SK-N-SH treated with all-trans-retinoic acid at 6 μM for 48 hours (cell line): ENCODE measurements around the gene CEACAM5.

ENCODE experiments used
- ESRRG ChIP-seq: fragments of 250-450 bp; sonication (Bioruptor Pico); IDR thresholded peaks from 2 replicates; pipeline ENCODE4 v1.6.1; 2021; ENCODE audit warnings: mild to moderate bottlenecking
- PATZ1 ChIP-seq: fragments of 250-450 bp; sonication (Bioruptor Pico); IDR thresholded peaks from 2 replicates; pipeline ENCODE4 v1.8.0; 2020; ENCODE audit warnings: mild to moderate bottlenecking, moderate library complexity, borderline replicate concordance
- TCF4 ChIP-seq: fragments of 250-450 bp; sonication (Bioruptor Pico); IDR thresholded peaks from 2 replicates; pipeline ENCODE4 v1.8.0; 2021; ENCODE audit warnings: mild to moderate bottlenecking, moderate library complexity, borderline replicate concordance
- TSHZ2 ChIP-seq: fragments of 250-450 bp; sonication (Bioruptor Pico); IDR thresholded peaks from 2 replicates; pipeline ENCODE4 v1.5.0; 2020; ENCODE audit warnings: mild to moderate bottlenecking, moderate library complexity
- ZC3H10 ChIP-seq: fragments of 250-450 bp; sonication (Bioruptor Pico); IDR thresholded peaks from 2 replicates; pipeline ENCODE4 v1.5.1; 2021; ENCODE audit warnings: mild to moderate bottlenecking, moderate library complexity
- ZNF565 ChIP-seq: fragments of 450-650 bp; formaldehyde crosslinking; conservative IDR thresholded peaks from 2 replicates; pipeline ENCODE4 v1.5.0; 2020; ENCODE audit warnings: low read depth, mild to moderate bottlenecking, moderate library complexity
- ZNF70 ChIP-seq: fragments of 450-650 bp; formaldehyde crosslinking; IDR thresholded peaks from 2 replicates; pipeline ENCODE4 v1.5.0; 2020; ENCODE audit warnings: mild to moderate bottlenecking, moderate library complexity

GRCh38 chr19:41700381-41701195, 7.8 kb upstream of the CEACAM5 start:
- TF ChIP-seq ZNF70 (CRISPR knock-in tag) (no peak), PATZ1 (CRISPR knock-in tag) (no peak), ZC3H10 (CRISPR knock-in tag) (no peak), TSHZ2 (CRISPR knock-in tag) (no peak), ESRRG (CRISPR knock-in tag) (no peak), ZNF565 (CRISPR knock-in tag) (no peak), TCF4 (CRISPR knock-in tag) (no peak)
